ENCODE data around the gene LMF2.
"Not testable (repeated sequence)": the region's sequence is repeated elsewhere in the genome, so short reads cannot be mapped to it uniquely, and the experiment has no call there.

Gene LMF2

DNA sequence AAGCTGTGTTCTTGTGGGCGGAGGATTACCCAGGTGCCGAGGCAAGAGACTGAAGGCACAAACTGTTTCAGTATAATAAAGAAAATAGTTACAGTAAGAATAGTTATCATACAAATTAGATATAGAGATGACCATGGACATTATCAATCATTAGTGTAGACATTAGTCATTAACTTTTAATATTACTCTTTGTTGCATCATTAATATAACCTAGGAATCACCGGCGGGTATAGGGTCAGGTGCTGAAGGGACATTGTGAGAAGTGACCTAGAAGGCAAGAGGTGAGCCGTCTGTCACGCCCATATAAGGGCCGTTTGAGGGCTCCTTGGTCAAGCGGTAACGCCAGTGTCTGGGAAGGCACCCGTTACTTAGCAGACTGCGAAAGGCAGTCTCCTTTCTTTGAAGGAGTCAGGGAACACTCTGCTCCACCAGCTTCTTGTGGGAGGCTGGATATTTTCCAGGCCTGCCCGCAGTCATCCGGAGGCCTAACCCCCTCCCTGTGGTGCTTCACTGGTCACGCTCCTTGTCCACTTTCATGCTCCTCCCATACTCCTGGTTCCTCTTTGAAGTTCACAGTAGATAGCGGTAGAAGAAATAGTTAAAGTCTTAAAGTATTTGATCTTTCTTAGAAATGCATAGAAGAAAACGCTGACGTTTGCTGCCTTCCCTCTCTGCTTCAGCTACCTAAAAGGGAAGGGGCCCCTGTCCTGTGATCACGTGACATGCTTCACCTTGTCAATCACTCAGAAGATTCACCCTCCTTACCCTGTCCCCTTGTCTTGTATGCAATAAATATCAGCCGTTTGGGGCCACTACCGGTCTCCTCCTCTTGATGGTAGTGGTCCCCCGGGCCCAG, 26.6 kb upstream of the LMF2 start:
- not testable (repeated sequence) for DNase-seq

DNA sequence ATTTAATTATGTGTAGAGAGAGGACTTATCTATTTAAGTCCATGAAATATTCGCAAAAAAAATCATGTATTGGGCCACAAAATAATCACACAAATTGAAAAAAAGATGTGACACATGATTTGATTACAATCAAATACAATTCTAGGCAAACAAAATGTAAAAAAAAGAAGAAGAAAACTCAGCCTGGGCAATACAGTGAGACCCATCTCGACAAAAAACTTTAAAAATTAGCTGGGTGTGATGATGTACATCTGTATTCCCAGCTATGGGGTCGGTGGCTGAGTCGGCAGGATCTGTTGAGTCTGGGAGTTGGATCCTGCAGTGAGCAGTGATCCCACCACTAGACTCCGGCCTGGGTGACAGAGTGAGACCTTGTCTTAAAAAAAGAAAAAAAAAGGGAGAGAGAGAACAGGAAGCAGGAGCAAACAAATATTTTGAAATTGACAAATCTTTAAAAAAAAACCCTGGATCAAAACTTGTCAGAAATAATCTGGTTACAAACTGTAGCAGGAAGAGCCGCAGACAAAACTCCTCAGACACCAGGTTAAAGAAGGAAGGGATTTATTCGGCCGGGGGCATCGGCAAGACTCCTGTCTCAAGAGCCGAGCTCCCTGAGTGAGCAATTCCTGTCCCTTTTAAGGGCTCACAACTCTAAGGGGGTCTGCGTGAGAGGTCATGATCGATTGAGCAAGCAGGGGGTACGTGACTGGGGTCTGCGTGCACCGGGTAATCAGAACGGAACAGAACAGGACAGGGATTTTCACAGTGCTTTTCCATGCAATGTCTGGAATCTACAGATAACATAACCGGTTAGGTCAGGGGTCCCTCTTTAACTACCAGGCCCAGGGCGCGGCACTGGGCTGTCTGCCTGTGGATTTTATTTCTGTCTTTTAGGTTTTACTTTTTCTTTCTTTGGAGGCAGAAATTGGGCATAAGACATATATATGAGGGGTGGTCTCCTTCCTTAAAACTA, 25.6 kb upstream of the LMF2 start:
- no peak for DNase-seq

DNA sequence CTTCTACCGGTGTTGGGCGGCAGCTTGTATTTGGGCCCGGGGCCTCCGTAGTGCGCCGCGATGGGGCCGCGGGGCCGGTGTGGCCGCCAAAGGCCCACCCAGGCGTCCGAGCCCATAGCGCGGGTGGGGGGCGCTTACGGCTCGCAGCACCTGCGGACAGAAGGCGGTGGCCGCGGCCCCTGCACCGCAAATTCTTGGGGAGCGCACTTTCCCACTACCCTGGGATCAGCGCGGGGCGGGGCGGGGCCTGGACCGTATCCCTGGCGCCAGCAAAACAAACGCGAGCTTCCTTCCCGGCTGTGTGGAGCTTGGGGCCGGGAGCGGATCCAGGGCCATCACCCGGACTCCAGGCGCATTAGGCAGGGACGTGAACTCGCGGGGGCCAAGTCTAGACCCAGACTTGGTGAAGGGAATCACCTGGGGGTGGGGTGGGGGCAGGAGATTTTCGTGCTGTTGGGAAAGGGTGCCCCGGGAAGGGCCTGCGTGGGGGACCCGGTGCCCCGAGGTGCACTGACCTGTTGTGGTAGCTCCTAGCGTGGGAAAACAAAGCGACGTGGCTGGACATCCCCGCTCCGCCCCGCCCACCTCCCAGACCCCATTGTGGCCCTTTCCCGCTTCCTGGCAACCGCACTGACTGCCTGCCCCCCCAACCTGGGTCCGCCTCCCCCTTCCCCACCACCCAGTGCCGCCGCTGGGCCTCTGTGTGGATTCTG, 24.6 kb upstream of the LMF2 start:
- DNase-seq: peak in 1 of 2 experiments; percentile 40

DNA sequence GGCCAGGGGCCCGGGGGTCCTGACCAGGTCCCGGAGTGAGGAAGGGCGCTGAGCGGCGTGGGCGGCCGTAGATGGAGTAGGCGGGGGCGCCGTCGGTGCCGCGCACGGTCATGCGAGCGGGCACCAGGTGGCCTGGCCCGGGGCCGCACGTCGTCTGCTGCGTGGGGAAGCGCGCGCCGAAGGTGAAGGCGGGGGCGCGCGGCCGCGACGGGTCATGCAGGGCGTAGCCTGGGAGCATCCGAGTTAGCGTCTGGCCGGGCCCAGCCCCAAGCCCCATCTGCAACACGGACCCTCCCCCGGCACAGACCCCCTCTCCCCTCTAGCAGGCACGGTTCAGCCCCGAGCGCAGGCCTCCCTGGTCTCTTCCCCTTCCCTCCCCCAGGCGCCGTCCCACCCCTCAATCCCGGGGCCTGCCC, 24.1 kb upstream of the LMF2 start:
- no peak for DNase-seq

DNA sequence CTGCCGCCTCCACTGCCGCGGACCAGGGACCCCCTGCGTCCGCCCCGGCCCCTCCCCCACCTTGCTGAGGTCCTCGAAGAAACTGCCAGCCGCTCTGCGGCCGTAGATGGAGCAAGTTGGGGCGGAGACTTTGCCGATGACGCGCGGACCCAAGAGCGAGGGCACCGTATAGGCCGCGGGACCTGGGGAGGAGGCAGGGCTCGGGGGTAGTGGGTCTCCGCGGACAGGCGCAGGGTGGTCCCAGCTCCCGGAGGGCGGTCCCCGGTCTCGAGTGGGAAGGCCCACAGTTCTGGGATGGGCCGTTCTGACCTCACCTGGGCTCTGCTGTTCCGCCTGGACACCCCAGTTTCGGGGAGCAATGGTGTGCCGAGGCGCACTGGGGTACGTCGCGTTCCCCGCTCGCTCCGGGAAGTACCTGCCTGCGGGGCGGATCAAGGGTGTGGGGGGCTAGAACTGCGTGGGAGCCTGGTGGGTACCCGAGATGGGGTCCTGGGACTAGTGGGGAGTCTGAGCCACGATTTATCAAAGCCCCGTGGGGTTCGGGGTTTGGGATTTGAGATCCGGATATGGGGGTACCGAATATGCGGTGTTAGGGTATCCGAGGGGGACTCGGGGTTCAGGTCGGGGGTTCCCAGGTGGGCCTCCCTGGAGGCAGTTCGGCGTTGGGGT, 23.5 kb upstream of the LMF2 start:
- DNase-seq: no peak

DNA sequence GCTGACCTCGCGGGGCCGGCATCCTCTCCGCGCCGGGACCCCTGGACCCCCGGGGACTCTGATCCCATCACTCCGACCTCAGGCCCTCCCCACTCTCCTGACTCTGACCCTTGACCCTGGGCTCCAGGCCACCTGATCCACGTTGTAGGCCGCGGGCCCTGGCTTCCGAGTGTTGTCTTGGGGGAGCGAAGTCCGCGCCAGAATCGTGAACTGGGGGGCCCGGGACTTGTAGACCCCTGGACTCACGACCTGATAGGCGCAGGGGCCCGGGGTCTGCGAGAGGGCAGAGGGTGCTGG, 23.0 kb upstream of the LMF2 start:
- no peak for DNase-seq

DNA sequence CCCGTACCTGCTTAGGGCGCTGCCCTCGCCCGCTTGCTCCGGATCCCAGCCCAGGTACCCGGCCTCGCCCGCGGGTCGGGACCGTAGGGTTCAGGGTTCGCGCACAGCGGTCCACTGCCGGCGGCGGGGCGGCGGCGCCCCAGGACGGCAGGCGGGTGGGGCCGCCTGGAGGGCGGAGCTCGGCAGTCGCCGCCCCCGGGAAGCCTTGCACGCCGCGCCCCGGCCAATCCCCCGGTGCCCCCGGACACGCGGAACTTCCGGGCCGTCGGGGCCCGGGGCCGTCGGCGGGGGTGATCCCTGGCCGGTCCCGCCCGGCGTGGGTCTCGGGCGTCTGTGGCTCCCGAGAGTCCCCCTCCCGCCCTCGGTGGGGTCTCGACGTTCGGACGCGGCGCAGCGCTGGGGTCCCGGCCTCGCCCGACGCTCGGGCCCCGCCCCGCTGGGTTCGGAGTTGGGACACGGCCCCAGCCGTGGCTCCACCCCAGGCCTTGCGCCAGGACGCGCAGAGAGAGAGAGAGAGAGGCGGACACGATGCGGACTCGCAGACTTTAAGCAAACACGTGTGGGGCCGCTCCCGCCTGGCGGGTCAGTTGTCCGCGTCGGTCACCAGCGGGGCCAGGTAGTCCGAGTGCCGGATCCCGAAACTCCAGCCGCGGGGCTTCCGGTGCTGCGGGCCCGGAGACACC, 22.5 kb upstream of the LMF2 start, which contains the start of gene TYMP:
TSS of gene TYMP (minus strand) at position 116 of the 683 bp plus-strand sequence. CDS start 303 bp downstream, outside the sequence.
- no peak for DNase-seq

DNA sequence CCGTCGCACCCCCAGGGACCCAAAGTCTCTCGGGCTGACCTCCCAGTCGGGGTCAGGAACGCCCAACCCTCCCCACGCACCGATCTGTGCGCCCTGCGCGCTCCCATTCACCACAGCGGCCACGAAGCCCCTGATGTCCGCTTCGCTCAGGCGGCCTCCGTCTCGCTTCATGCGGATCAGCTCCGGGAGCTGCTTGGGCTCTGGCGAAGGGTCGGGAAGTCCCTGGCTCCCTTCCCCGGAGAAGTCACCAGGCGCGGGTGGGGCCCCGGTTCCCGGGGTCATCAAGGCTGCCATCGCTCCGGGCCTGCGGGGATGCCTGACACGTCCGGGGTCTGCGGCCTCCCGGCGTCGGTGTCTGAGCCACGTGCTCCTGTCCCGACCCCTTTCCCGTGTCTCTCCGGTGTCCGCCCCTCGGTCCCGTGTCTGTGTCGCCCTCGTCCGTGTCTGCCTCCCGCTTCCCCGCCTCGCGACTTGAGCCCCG, 22.0 kb upstream of the LMF2 start:
- DNase-seq: no peak

DNA sequence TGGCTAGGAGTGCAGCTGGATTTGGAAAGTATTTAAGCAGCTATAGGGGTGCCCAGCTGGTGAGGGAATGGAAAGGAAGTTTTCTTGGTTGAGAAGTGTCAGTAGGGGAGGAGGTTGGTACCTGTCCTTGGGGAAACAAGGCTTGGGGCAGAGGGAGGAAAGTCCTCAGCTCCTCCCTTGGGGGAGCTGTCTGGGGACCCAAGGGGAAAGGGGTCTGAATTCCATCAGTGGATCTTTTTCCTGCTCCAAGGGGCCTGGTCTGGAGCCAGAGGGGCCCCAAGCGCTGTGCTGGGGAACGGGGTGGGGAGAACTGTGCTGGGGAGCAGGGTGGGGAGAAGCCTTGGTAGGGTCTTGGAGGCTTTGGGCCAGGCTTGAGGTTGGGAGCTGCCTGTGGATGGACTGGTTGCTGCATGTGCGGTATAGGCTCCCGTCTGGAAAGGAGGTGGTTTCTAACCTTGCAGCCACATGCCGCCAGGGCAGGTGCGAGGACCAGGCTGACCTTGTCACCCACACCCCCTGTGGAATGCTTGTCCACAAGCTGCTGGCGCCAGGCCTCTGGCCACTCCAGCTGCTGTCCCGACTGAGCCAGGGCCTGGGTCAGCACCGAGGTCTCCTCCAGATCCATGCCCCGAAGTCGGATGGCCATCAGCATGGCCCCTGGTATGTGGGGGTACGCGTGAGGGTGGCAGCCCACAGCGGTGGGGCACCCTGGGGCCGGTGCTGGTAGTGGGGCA, 21.3 kb upstream of the LMF2 start:
- DNase-seq: no peak

DNA sequence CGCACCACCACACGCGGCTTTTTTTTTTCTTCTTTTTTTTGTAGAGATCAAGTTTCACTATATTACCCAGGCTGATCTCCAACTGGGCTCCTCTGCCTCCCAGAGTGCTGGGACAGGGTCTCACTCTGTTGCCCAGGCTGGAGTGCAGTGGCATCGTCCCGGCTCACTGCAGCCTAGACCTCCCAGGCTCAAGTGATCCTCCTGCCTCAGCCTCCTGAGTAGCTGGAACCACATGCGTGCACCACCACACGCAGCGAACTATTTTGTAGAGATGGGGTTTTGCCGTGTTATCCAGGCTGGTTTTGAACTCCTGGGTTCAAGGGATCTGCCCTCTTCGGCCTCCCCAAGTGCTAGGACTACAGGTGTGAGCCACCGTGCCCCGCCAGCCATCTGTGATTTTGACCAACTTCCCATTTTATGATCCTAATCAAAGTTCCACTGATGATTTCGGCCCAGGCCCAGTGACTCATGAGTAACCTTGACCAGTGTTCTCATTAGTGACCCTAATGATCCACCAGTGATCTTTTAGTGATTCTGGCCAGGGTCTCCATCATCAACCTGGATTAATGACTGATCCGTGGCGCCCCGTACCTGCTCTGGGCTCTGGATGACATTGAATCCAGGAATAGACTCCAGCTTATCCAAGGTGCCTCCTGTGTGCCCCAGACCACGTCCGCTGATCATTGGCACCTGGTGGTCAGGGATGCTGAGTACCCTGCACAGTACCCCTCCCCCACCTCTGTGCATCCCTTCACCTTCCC, 20.6 kb upstream of the LMF2 start:
- no peak for DNase-seq

DNA sequence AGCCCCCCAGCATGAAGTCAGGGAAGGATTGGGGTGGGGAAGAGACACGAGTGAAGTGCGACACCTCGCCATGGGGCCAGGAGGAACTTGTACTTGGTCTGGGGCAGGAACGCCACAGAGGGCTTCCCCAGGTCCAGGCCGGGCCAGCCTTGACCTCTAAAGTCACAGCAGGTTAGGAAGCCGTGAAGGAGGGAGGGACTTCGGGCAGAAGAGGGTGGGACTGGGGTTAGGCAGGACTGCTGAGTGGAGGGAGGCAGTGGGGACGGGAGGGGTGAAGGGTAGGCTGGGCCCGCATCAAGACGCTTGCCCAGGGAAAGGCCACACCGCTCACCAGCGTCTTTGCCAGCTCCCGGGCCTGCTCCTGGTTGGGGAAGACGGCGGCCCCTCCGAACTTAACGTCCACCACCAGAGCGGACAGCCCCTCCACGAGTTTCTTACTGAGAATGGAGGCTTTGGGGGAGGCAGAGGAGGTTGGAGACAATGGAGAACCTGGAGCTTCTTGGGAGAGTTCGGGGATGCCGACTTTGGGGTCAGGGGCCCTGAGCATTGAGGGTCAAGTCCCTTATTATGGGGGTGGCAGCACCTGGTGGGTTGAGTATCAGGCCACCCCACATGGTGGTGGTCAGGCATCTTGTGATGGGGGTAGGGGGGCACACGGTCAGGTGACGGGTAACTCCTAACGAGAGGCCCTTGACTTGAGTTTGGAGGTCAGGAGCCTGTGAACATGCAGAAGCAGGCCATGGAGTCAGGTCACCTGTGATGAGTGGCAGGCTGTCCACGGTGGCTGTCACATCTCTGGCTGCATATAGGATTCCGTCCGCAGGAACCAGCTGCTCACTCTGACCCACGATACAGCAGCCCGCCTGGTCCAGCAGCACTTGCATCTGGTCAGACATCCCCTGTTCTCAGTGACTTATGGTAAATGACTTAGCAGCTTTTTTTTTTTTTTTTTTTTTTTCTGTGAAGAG, 19.6 kb upstream of the LMF2 start:
- no peak for DNase-seq

DNA sequence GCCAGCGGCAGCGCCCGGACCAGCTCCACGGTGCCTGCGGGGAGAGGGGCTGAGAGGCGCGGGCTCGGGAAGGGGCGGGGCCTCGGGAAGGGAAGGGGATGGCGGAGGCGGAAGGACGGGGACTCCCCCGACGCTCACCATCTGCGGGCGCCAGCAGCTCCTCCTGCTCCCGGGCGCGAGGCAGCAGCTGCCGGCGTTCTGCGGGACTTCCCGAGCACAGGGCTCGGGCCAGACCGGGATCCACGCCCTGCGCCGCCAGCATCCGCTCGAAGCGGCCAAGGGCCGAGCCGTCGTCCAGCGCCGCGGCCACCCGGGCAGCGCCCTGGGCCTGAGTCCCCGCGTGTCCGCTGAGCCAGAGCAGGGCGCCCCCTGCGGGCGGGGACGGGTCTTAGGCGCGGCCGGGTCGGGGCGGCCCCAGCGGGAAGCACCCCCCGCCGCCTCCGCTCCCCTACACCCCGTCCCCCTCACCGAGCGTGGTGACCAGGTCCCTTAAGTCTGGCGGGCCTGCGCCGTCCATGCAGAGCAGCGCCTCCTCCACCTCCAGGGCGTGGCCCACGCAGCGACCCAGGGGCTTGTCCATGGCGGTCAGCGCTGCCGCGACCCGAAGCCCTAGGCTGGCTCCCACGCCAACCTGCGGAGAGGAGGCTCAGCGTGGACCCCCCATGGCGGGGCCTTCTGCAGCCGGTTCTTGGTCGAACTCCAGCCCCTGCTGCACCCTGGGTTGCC, 18.8 kb upstream of the LMF2 start:
- peak; percentile 59 to 80 for DNase-seq

DNA sequence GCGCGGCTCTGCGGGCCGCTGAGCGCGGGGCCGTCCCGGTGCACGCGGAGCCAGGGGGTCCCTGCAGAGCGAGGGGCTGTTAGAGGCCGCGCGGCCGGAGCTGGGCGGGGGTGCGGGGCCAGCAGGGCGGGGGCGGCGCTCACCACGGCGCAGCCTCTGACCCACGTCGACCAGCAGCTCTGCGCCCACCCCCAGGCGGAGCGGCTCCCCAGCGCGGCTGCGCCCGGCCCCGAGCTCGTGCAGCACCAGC, 18.3 kb upstream of the LMF2 start:
- no peak for DNase-seq

DNA sequence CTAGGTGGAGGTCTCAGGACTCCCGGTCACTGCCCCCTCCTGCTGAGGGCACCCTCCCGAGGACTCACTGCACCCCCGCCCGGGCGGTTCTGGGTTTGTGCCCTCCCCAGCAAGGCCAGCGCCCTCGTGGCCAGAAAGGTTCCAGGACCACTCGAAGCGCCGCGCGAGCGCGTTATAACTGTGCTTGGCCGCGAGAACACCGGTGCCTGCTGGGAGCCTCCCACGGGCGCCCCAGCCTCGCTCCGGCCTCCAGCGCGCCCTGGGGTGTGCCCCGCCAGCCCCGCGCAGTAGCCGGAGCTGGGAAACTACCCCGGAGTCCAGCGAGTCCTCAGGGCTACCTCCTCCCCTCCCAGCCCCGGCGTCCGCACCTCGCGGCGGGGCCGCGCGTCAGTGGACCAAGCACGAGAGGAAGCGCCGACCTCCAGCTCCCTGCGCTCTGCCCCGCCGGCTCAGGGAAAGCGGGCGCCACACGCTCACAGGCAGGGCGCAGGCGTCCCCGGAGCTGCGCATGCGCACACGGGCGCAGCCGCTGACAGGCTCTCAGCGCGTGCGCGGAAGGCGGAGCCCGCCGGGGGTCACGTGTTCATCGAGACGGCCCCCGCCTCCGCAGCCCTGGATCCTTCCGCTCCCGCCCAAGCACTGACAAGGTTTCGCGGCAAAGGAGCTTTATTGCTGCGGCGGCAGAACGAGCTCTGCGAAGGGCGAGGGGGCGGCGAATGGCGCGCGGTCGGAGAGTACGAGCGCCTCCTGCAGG, 17.8 kb upstream of the LMF2 start, which contains the start of gene SCO2:
TSS of gene SCO2 (minus strand) at position 495 of the 754 bp plus-strand sequence. CDS start 1,187 bp downstream, outside the sequence.
- peak; percentile 93 to 97 for DNase-seq

DNA sequence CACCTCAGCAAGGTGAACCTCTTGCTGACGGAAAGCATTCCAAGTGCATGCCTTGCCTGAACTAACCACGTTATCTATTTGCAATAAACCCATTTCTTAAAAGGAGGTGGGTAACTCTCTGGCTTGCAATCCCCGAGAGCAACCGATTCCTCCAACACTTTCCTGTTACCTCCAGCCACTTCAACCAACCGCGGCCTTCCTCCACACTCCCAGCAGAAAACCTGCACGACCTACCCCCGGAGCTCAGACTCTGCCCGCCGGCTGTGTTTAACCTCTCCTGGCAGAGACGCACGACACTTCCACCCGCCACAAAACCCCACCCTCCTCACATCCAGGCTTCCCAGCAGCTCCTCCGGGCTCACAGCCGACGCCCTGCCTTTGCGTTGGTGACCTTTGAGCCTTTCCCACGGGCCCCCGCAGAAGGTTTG, 17.2 kb upstream of the LMF2 start:
- peak in 1 of 2 experiments; percentile 38 for DNase-seq

DNA sequence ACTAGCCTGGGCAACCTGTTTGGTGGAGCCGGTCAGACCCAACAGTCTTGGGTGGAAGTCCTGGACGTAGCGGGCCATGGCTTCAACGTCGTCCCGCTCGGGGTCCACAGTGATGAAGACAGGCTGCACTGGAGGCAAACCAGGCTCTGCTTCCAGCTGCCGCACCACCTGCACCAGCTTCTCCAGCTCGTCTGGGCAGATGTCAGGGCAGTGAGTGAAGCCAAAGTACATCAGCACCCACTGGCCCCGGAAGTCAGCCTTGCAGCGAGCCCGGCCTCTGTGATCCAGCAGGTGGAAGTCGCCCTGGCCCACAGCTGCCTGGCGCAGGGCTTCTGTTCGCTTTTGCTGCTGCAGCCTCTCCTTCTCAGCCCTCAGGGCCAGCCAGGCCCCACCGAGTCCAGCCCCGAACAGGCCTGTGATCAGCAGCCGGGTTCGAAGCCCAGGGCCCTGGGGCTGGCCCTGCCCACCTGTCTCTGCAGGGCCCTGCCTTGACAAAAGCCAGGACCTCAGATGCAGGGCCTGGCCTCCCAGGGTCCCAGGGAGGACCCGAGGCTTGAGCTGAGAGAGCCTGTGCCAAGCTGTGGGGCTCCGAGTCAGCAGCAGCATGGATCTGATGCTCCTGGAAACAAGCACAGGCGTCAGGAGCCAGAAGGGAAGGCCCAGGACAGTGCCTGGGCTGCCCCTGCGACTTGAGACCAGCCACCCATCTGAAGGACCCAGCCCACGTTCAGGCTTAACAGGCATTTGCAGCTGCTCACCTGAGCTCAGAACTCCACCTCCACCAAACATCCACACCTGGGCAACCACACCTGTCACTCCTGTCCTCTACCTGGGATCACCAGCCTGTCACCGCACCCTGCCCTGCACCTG, 16.5 kb upstream of the LMF2 start:
- peak; percentile 89 to 91 for DNase-seq

DNA sequence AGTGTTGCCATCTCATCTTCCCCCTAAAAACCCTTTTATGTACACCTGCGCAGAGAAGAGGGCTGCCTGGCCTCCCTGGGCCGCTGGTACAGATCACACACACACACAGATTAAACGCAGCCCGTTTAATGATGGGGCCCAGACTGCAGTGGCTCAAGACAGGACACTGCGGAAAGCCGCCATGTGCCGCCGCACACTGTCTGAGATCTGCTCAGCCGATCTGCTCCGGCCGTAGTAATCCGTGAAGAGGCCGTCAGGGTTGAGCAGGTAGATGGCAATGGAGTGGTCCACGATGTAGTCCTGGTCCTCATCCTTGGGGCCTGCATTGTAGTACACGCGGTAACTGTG, 15.9 kb upstream of the LMF2 start:
- DNase-seq: no peak
